ENCODE results near the gene TTC16. TPM values are rescaled to one million over a fixed set of nuclear protein-coding genes. Genes with fewer than 3 reads are reported as not detected.

TTC16 gene
- total and polyA plus RNA-seq, 12 donors = under 0.01 to 1.0 (median 0.32) TPM; not detected in 2

DNA sequence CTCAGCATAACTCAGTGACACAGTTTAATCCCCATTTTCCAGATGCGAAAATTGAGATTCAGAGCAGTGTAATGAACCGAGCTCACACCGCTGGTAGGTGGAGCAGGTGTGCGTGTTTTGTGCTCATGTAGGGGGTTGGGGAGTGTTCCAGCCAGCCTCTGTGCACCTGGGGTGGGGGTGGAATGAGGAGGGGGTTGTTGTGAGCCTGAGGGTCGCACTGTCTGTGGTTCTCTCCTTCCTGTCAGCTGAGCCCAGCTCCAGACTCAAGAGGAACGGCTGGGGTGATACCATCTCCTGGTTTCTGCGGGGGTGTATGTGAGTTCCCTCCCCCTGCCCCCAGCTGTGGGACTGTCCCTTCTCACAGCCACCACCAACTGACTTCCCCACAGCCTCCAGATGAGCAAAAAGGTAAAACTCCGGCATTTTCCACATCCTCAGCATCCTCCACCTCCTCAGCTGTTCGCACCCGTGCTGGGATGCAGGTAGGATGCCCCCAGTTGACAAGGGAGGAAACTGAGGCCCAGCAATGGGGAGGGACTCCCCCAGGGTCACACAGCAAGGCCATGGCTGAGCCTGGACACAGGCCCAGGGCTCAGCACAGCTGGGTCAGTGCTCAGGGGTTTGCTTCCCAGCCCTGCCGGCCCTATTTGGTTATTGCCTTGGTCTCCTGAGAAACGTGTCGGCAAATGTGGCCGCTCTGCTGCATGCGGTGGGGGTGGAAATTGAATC is 60.5 kb downstream of the TTC16 start:
- 47 to 69% (median 55%) methylated on average over 9 to 15 of the region's 15 CpGs for WGBS, 4 donors
- no peak overlapping the region for H3K4me3 ChIP-seq
- intact Hi-C loops (cut with DNase I) = no loop called here
- no peaks in the 10 kb centered on the region for H3K27me3 ChIP-seq
- peak in 1 of 7 donors; percentile 33 for DNase-seq
- TF ChIP-seq, protein P1, sequence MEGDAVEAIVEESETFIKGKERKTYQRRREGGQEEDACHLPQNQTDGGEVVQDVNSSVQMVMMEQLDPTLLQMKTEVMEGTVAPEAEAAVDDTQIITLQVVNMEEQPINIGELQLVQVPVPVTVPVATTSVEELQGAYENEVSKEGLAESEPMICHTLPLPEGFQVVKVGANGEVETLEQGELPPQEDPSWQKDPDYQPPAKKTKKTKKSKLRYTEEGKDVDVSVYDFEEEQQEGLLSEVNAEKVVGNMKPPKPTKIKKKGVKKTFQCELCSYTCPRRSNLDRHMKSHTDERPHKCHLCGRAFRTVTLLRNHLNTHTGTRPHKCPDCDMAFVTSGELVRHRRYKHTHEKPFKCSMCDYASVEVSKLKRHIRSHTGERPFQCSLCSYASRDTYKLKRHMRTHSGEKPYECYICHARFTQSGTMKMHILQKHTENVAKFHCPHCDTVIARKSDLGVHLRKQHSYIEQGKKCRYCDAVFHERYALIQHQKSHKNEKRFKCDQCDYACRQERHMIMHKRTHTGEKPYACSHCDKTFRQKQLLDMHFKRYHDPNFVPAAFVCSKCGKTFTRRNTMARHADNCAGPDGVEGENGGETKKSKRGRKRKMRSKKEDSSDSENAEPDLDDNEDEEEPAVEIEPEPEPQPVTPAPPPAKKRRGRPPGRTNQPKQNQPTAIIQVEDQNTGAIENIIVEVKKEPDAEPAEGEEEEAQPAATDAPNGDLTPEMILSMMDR (IDR thresholded peaks at IDR 0.05) = no peak
- no peak for TF ChIP-seq POLR2A (IDR thresholded peaks at IDR 0.05)
- H3K9me3 ChIP-seq (replicated peaks in 1 of 3) = no peaks in the 10 kb centered on the region
- H3K36me3 ChIP-seq (replicated peaks in 1 of 2) = no peaks in the 10 kb centered on the region
- H3K4me1 ChIP-seq (replicated peaks in 1 of 2) = no peaks in the 10 kb centered on the region
- no peak overlapping the region for H3K27ac ChIP-seq

GRCh38 chr9:127776924-127777289 is 61.0 kb downstream of the TTC16 start:
- Histone ChIP-seq H3K27ac (no peak overlapping the region), H3K36me3 (replicated peaks in 1 of 2) (no peaks in the 10 kb centered on the region)

GRCh38 chr9:127777368-127777980 is 61.6 kb downstream of the TTC16 start:
- H3K4me1 ChIP-seq (replicated peaks in 1 of 2) = no peaks in the 10 kb centered on the region
- WGBS, 4 donors = 68 to 72% (median 69%) methylated on average over 15 to 18 of the region's 18 CpGs
- intact Hi-C loops (cut with DNase I) = no loop called here
- no peaks in the 10 kb centered on the region for H3K9me3 ChIP-seq (replicated peaks in 1 of 3)
- H3K4me3 ChIP-seq = no peak overlapping the region
- H3K27ac ChIP-seq = no peak overlapping the region
- TF ChIP-seq, protein P1 (IDR thresholded peaks at IDR 0.05) = no peak
- TF ChIP-seq POLR2A (IDR thresholded peaks at IDR 0.05) = no peak
- no peaks in the 10 kb centered on the region for H3K36me3 ChIP-seq (replicated peaks in 1 of 2)
- no peaks in the 10 kb centered on the region for H3K27me3 ChIP-seq
- no peak for DNase-seq

More at GRCh38 chr9:127776924-127777289, 61.0 kb downstream of the TTC16 start:
- no peaks in the 10 kb centered on the region for H3K9me3 ChIP-seq (replicated peaks in 1 of 3)
- H3K4me1 ChIP-seq (replicated peaks in 1 of 2) = no peaks in the 10 kb centered on the region
- intact Hi-C loops (cut with DNase I) = no loop called here
- WGBS, 4 donors = 41 to 65% (median 57%) methylated on average over 5 of the region's 5 CpGs
- TF ChIP-seq POLR2A (IDR thresholded peaks at IDR 0.05) = no peak
- TF ChIP-seq, protein P1 (IDR thresholded peaks at IDR 0.05) = no peak
- no peaks in the 10 kb centered on the region for H3K27me3 ChIP-seq
- no peak for DNase-seq
- no peak overlapping the region for H3K4me3 ChIP-seq

GRCh38 chr9:127778280-127779135 is 62.6 kb downstream of the TTC16 start, which contains the start of gene SH2D3C:
TSS of gene SH2D3C (minus strand) at chr9:127778666. CDS start at chr9:127778627, 39 bp downstream.
- H3K4me1 ChIP-seq (replicated peaks in 1 of 2) = no peaks in the 10 kb centered on the region
- peak within 1 kb of the TSS in 1 of 5 donors; percentile 33 for H3K27ac ChIP-seq
- H3K4me3 ChIP-seq = no peak within 1 kb of the TSS

More at GRCh38 chr9:127778280-127779135, 62.6 kb downstream of the TTC16 start, which contains the start of gene SH2D3C:
- H3K9me3 ChIP-seq (replicated peaks in 1 of 3) = no peaks in the 10 kb centered on the region
- WGBS, 4 donors = 49 to 58% (median 52%) methylated on average over 9 to 13 of the region's 13 CpGs
- DNase-seq = no peak
- no peak for TF ChIP-seq POLR2A (IDR thresholded peaks at IDR 0.05)
- TF ChIP-seq, protein P1 (IDR thresholded peaks at IDR 0.05) = no peak
- no peaks in the 10 kb centered on the region for H3K36me3 ChIP-seq (replicated peaks in 1 of 2)
- intact Hi-C loops (cut with DNase I) = no loop called here
- no peaks in the 10 kb centered on the region for H3K27me3 ChIP-seq
